Measurements from ENCODE around the gene SYNE1. TPM values are rescaled to one million over a fixed set of nuclear protein-coding genes. Genes with fewer than 3 reads are reported as not detected.
A peak's percentile ranks its signal among the peaks of the same experiment; 100 is the strongest.

SYNE1 gene
- total RNA-seq, 4 donors from 2014 or later: 29.1 to 51.5 (median 45.6) TPM

DNA sequence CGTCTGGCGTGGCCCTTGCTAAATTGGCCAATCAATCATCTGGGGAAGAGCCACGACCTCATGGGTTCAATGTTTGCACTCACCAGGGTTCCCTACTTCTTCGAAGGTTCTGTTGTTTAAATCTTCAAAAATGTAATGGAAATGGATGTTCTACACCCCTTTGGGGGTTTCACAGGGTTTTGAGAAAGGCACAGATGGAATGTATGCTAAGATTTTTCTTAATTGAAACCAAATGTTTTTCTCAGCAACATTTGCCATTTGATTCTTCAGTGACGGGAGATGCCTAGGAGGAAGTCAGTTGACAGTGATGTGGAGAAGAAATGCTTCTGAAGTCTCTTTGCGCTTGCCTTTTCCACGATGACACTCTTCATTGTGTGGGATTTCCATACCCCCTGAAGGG lies 517.3 kb downstream of the SYNE1 start:
- no peak for ATAC-seq
- DNase-seq: no peak
- Histone ChIP-seq H3K27me3 (no peaks in the 10 kb centered on the region), H3K36me3 (peaks cover 0 to 27% of the 10 kb centered on the region in 2 donors), H3K4me1 (peaks cover 31 to 33% of the 10 kb centered on the region in 2 donors), H3K4me3 (no peak overlapping the region), H3K27ac (no peak overlapping the region), H3K9me3 (no peaks in the 10 kb centered on the region)
- TF ChIP-seq, protein P1, sequence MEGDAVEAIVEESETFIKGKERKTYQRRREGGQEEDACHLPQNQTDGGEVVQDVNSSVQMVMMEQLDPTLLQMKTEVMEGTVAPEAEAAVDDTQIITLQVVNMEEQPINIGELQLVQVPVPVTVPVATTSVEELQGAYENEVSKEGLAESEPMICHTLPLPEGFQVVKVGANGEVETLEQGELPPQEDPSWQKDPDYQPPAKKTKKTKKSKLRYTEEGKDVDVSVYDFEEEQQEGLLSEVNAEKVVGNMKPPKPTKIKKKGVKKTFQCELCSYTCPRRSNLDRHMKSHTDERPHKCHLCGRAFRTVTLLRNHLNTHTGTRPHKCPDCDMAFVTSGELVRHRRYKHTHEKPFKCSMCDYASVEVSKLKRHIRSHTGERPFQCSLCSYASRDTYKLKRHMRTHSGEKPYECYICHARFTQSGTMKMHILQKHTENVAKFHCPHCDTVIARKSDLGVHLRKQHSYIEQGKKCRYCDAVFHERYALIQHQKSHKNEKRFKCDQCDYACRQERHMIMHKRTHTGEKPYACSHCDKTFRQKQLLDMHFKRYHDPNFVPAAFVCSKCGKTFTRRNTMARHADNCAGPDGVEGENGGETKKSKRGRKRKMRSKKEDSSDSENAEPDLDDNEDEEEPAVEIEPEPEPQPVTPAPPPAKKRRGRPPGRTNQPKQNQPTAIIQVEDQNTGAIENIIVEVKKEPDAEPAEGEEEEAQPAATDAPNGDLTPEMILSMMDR (IDR thresholded peaks at IDR 0.05 in 4 of 5, conservative IDR thresholded peaks at IDR 0.05 in 1 of 5): no peak
- no peak for TF ChIP-seq POLR2A (IDR thresholded peaks at IDR 0.05)
- in situ Hi-C loops (cut with MboI; ENCODE audit: low sequenced_read_pairs in 4 of 4) (loop anchor here (5.0 to 10.0 kb wide), 3 partner anchors 353 to 435 kb away; no protein-coding TSS in a partner anchor), intact Hi-C loops (cut with DNase I; ENCODE audit: low total_unique reads) (loop anchor here (5.0 kb wide), 1 partner anchor 143 kb away; no protein-coding TSS in a partner anchor)

DNA sequence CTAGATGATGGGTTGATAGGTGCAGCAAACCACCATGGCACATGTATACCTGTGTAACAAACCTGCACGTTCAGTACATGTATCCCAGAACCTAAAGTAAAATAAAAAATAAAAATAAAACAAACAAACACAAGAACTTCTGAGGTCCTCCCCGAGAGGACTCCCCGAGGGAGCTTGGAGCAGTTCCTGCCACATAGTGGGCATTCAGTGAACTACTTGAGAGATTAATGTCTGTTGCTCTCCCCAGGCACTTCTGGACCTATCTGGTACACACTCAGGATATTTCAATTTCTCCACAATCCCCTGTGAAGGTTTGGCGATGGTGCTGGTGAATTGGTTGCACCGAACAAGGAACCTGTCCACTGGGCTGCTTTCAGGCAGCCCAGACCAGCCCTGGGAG lies 518.5 kb downstream of the SYNE1 start:
- DNase-seq (no peak), ATAC-seq (no peak)
- peaks cover 23 to 24% of the 10 kb centered on the region in 2 donors for H3K4me1 ChIP-seq
- intact Hi-C loops (cut with DNase I; ENCODE audit: low total_unique reads): no loop called here
- in situ Hi-C loops (cut with MboI; ENCODE audit: low sequenced_read_pairs in 4 of 4): no loop called here
- H3K36me3 ChIP-seq: peaks cover 0 to 27% of the 10 kb centered on the region in 2 donors
- no peaks in the 10 kb centered on the region for H3K9me3 ChIP-seq
- no peaks in the 10 kb centered on the region for H3K27me3 ChIP-seq
- no peak overlapping the region for H3K4me3 ChIP-seq
- TF ChIP-seq, protein P1 (IDR thresholded peaks at IDR 0.05 in 4 of 5, conservative IDR thresholded peaks at IDR 0.05 in 1 of 5): peak in 1 of 5 experiments; percentile 10
- TF ChIP-seq POLR2A (IDR thresholded peaks at IDR 0.05): no peak
- no peak overlapping the region for H3K27ac ChIP-seq

DNA sequence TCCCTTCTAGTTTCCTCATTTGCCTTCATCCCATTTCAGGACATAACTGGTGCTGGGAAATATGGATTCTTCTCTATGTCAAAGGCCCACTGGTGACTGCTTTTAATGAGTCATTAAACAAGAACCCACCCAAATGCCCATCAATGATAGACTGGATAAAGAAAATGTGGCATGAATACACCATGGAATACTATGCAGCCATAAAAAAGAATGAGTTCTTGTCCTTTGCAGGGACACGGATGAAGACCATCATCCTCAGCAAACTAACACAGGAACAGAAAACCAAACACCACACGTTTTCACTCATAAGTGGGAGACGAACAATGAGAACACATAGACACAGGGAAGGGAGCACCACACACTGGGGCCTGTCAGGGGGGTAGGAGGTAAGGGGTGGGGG lies 518.9 kb downstream of the SYNE1 start:
- H3K9me3 ChIP-seq: no peaks in the 10 kb centered on the region
- H3K36me3 ChIP-seq: peaks cover 0 to 27% of the 10 kb centered on the region in 2 donors
- H3K27me3 ChIP-seq: no peaks in the 10 kb centered on the region
- intact Hi-C loops (cut with DNase I; ENCODE audit: low total_unique reads) (no loop called here), in situ Hi-C loops (cut with MboI; ENCODE audit: low sequenced_read_pairs in 4 of 4) (no loop called here)
- no peak for TF ChIP-seq POLR2A (IDR thresholded peaks at IDR 0.05)
- TF ChIP-seq, protein P1 (IDR thresholded peaks at IDR 0.05 in 4 of 5, conservative IDR thresholded peaks at IDR 0.05 in 1 of 5): no peak
- DNase-seq (no peak), ATAC-seq (no peak)
- H3K27ac ChIP-seq: no peak overlapping the region
- no peak overlapping the region for H3K4me3 ChIP-seq
- peaks cover 23% of the 10 kb centered on the region in 2 donors for H3K4me1 ChIP-seq

DNA sequence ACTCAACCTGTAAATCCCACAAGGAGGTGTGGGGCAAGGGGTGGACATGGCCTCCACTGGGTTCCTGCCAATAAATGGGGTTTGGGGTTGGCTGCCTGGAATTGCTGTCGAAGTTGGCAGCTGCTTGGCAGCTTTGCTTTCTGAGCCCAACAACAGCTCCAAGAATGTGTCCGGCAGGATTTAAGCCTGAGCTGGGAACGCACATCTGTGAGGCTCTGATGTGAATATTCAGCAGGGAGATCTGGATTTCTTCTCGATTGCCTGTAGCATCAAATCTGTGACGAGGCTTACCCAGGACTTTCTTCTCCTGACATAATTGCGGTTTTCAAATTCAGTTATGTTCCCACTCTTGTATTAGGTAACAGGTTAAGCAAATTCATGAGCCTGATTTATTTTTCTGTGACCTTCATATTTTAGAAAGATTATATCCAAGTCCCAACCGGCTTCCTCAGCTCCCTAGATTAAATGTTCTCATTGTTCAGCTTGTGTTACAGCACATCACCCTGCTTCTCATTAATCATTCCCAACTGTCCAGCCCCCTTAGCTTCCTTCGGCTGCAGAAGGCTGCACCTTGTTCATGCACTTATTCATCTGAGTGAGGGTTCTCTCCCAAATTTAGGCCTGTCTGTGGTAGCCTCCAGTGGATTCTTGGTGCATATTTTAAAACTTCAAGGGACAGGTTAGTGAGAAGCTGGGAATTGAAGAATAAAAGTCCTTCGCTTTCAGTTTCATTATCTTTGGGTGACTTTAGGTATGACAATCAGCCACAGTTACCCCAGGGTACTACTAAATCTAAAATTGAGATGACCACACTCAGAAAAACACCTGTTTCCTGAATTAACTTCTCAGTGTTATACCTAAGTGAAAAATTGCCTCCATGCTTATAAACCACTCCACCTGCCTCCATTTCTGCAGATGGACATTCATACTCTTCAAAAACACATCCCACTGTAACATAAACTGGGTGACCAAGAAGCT lies 519.7 kb downstream of the SYNE1 start:
- Histone ChIP-seq H3K4me3 (no peak overlapping the region), H3K9me3 (no peaks in the 10 kb centered on the region), H3K36me3 (peaks cover 0 to 27% of the 10 kb centered on the region in 2 donors), H3K4me1 (peaks cover 18 to 24% of the 10 kb centered on the region in 2 donors), H3K27me3 (no peaks in the 10 kb centered on the region), H3K27ac (peak overlapping the region in 3 of 4 donors; percentile 34 to 49 (median 37))
- no peak for TF ChIP-seq POLR2A (IDR thresholded peaks at IDR 0.05)
- TF ChIP-seq, protein P1 (IDR thresholded peaks at IDR 0.05 in 4 of 5, conservative IDR thresholded peaks at IDR 0.05 in 1 of 5): no peak
- ATAC-seq (no peak), DNase-seq (no peak)
- in situ Hi-C loops (cut with MboI; ENCODE audit: low sequenced_read_pairs in 4 of 4) (no loop called here), intact Hi-C loops (cut with DNase I; ENCODE audit: low total_unique reads) (no loop called here)
